HepG2 (cell line): ENCODE measurements around the gene NDUFA5. TPM values are rescaled to one million over a fixed set of nuclear protein-coding genes. Genes with fewer than 3 reads are reported as not detected.

Source experiments
- KMT2A ChIP-seq: sonication (generic); formaldehyde crosslinking; IDR thresholded peaks from 2 replicates; pipeline ENCODE4 v1.4.0; 2020; ENCODE audit warnings: missing genetic modification reagents
- MAX ChIP-seq: IDR thresholded peaks from 2 replicates; pipeline ENCODE4 v1.6.1; 2012; ENCODE audit warnings: inconsistent platforms
- MNT ChIP-seq: fragments of 450-650 bp; IDR thresholded peaks from 2 replicates; pipeline ENCODE4 v1.6.1; 2016
- NAIF1 ChIP-seq: sonication (generic); formaldehyde crosslinking; IDR thresholded peaks from 2 replicates; pipeline ENCODE4 v1.5.0; 2020; ENCODE audit warnings: mild to moderate bottlenecking, missing genetic modification reagents, borderline replicate concordance
- NR2F6 ChIP-seq, 2 experiments: IDR thresholded peaks; 2 replicates each; pipeline ENCODE4 v1.6.1; 2016; ENCODE audit warnings: antibody characterized with exemption in 1 of 2, mild to moderate bottlenecking in 1 of 2
- PLSCR1 ChIP-seq: sonication (generic); formaldehyde crosslinking; IDR thresholded peaks from 2 replicates; pipeline ENCODE4 v1.5.0; 2020; ENCODE audit warnings: missing genetic modification reagents, mild to moderate bottlenecking, borderline replicate concordance
- POLR2AphosphoS2 ChIP-seq: IDR thresholded peaks from 2 replicates; pipeline ENCODE4 v1.6.1; 2011; ENCODE audit warnings: low read depth, low read length, improper control_type of control experiment
- ZNF292 ChIP-seq: sonication (generic); formaldehyde crosslinking; IDR thresholded peaks from 2 replicates; pipeline ENCODE4 v1.8.1; 2022; ENCODE audit warnings: mild to moderate bottlenecking, low read depth, missing genetic modification reagents, borderline replicate concordance
- ZNF646 ChIP-seq: sonication (generic); formaldehyde crosslinking; IDR thresholded peaks from 2 replicates; pipeline ENCODE4 v1.9.0; 2021; ENCODE audit warnings: mild to moderate bottlenecking, missing genetic modification reagents
- ZNF652 ChIP-seq: IDR thresholded peaks from 2 replicates; pipeline ENCODE4 v1.6.1; 2016; ENCODE audit warnings: low read depth, borderline replicate concordance
- polyA plus RNA-seq, 8 experiments: library from polyadenylated mRNA; depleted of rRNA in 3 of 8; stranded (reverse) in 7 of 8; unstranded in 1 of 8; fragments of >200 nt; fragmentation: Illumina TruSeq in 4 of 8; extraction: Trizol in 4 of 8; gene quantifications; 2 replicates each; pipeline versions ENCODE4 v1.2.1 to v1.2.3, GENCODE V29; 2011 to 2016; ENCODE audit warnings: low read depth in 4 of 8, missing spikeins in 1 of 8, mixed read lengths in 1 of 8; ENCODE audit not compliant: insufficient read depth in 1 of 8
- total RNA-seq, 5 experiments: library from RNA; depleted of rRNA; stranded (reverse); fragments of >200 nt; fragmentation: Illumina TruSeq; extraction: Trizol; gene quantifications; 2 replicates each; pipeline ENCODE4 v1.2.3, GENCODE V29; 2016; ENCODE audit warnings: low read depth in 1 of 5
- TF ChIP-seq, protein P1 (sequence below): sonication (generic); formaldehyde crosslinking; IDR thresholded peaks from 2 replicates; pipeline ENCODE4 v1.5.0; 2020; ENCODE audit warnings: mild to moderate bottlenecking, missing genetic modification reagents
- TF ChIP-seq, protein P2 (sequence below): IDR thresholded peaks from 2 replicates; pipeline ENCODE4 v1.6.1; 2016; ENCODE audit warnings: missing compliant biosample characterization, missing genetic modification reagents, borderline replicate concordance
- TF ChIP-seq, protein P3 (sequence below): fragments of 450-650 bp; IDR thresholded peaks from 2 replicates; pipeline ENCODE4 v1.6.1; 2017

NDUFA5 gene
- total and polyA plus RNA-seq, 2 of the 13 experiments (the other 11 are each of a cell fraction or from before 2014, with no cell fraction given), result 16.9 to 55.9 TPM

GRCh38 chr7:123557398-123558288, at the start of gene NDUFA5 (continued):
- TF ChIP-seq, protein P1, sequence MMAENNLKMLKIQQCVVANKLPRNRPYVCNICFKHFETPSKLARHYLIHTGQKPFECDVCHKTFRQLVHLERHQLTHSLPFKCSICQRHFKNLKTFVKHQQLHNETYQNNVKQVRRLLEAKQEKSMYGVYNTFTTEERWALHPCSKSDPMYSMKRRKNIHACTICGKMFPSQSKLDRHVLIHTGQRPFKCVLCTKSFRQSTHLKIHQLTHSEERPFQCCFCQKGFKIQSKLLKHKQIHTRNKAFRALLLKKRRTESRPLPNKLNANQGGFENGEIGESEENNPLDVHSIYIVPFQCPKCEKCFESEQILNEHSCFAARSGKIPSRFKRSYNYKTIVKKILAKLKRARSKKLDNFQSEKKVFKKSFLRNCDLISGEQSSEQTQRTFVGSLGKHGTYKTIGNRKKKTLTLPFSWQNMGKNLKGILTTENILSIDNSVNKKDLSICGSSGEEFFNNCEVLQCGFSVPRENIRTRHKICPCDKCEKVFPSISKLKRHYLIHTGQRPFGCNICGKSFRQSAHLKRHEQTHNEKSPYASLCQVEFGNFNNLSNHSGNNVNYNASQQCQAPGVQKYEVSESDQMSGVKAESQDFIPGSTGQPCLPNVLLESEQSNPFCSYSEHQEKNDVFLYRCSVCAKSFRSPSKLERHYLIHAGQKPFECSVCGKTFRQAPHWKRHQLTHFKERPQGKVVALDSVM (CRISPR knock-in tag), result no peak
- TF ChIP-seq ZNF646 (no peak), MNT (no peak), POLR2AphosphoS2 (peak; percentile 94), KMT2A (peak; percentile 79; the same call in 1 of the 2 replicates), MAX (0 out of 2 replicates have a peak, but pooled peaks have one; percentile 44), PLSCR1 (CRISPR knock-in tag) (no peak), ZNF292 (CRISPR knock-in tag) (peak; percentile 35; the same call in 1 of the 2 replicates), ZNF652 (CRISPR knock-in tag) (no peak), NR2F6 (IDR thresholded peaks at IDR 0.05) (no peak), NR2F6 (CRISPR knock-in tag; IDR thresholded peaks at IDR 0.05) (no peak), NAIF1 (no peak)
- TF ChIP-seq, protein P2, sequence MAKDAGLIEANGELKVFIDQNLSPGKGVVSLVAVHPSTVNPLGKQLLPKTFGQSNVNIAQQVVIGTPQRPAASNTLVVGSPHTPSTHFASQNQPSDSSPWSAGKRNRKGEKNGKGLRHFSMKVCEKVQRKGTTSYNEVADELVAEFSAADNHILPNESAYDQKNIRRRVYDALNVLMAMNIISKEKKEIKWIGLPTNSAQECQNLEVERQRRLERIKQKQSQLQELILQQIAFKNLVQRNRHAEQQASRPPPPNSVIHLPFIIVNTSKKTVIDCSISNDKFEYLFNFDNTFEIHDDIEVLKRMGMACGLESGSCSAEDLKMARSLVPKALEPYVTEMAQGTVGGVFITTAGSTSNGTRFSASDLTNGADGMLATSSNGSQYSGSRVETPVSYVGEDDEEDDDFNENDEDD, result no peak
- TF ChIP-seq, protein P3, sequence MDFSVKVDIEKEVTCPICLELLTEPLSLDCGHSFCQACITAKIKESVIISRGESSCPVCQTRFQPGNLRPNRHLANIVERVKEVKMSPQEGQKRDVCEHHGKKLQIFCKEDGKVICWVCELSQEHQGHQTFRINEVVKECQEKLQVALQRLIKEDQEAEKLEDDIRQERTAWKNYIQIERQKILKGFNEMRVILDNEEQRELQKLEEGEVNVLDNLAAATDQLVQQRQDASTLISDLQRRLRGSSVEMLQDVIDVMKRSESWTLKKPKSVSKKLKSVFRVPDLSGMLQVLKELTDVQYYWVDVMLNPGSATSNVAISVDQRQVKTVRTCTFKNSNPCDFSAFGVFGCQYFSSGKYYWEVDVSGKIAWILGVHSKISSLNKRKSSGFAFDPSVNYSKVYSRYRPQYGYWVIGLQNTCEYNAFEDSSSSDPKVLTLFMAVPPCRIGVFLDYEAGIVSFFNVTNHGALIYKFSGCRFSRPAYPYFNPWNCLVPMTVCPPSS, result no peak
